HL-60 (cell line): ENCODE data around the gene TMSB15B.

Experiments used
- CTCF ChIP-seq: IDR thresholded peaks from one replicate; pipeline ENCODE4 v1.5.1; 2011; ENCODE audit warnings: low read length, control low read depth, inconsistent platforms; ENCODE audit not compliant: insufficient read depth
- GABPA ChIP-seq: IDR thresholded peaks from 2 replicates; pipeline ENCODE4 v1.6.1; 2012; ENCODE audit warnings: low read depth
- POLR2AphosphoS5 ChIP-seq: IDR thresholded peaks from 2 replicates; pipeline ENCODE4 v1.6.1; 2012; ENCODE audit warnings: low read depth

- TF ChIP-seq CTCF: no peak
- TF ChIP-seq POLR2AphosphoS5: no peak
- no peak for TF ChIP-seq GABPA
Measured at GRCh38 chrX:104008831-104009230, 46.4 kb downstream of the TMSB15B start.
